ENCODE measurements around the gene CCR9.

Gene CCR9

GRCh38 chr3:45896956-45897355 is 10.6 kb downstream of the CCR9 start:
- Histone ChIP-seq H3K79me2 (ENCODE audit: insufficient read depth, low read length) (no peaks in the 10 kb centered on the region), H4K20me1 (ENCODE audit: low read depth, low read length) (no peaks in the 10 kb centered on the region), H3K9me3 (ENCODE audit: insufficient read depth, low read length) (no peaks in the 10 kb centered on the region), H3K9ac (ENCODE audit: low read length) (no peak overlapping the region), H3K4me3 (ENCODE audit: insufficient read depth, low read length, poor library complexity, severe bottlenecking) (no peak overlapping the region), H3K27me3 (ENCODE audit: low read length) (no peaks in the 10 kb centered on the region), H3K27ac (ENCODE audit: low read depth, low read length) (no peak overlapping the region), H3K9me2 (replicated peaks; ENCODE audit: insufficient read depth, low read length) (no peaks in the 10 kb centered on the region), H2AFZ (ENCODE audit: low read depth, low read length, severe bottlenecking) (no peak overlapping the region), H3K4me2 (ENCODE audit: low read depth, low read length, poor library complexity, severe bottlenecking) (no peak overlapping the region), H3F3A (ENCODE audit: insufficient read depth) (no peaks in the 10 kb centered on the region), H3K36me3 (ENCODE audit: low read length) (no peaks in the 10 kb centered on the region)
- no peak for TF ChIP-seq EZH2phosphoT487 (conservative IDR thresholded peaks at IDR 0.05; ENCODE audit: low read length)
- TF ChIP-seq, protein P1, sequence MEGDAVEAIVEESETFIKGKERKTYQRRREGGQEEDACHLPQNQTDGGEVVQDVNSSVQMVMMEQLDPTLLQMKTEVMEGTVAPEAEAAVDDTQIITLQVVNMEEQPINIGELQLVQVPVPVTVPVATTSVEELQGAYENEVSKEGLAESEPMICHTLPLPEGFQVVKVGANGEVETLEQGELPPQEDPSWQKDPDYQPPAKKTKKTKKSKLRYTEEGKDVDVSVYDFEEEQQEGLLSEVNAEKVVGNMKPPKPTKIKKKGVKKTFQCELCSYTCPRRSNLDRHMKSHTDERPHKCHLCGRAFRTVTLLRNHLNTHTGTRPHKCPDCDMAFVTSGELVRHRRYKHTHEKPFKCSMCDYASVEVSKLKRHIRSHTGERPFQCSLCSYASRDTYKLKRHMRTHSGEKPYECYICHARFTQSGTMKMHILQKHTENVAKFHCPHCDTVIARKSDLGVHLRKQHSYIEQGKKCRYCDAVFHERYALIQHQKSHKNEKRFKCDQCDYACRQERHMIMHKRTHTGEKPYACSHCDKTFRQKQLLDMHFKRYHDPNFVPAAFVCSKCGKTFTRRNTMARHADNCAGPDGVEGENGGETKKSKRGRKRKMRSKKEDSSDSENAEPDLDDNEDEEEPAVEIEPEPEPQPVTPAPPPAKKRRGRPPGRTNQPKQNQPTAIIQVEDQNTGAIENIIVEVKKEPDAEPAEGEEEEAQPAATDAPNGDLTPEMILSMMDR (IDR thresholded peaks at IDR 0.05; ENCODE audit: insufficient read depth, low read length, poor library complexity, severe bottlenecking): no peak

- no peaks in the 10 kb centered on the region for H3K79me2 ChIP-seq (ENCODE audit: insufficient read depth, low read length)
Observed at GRCh38 chr3:45904931-45905330, 18.6 kb downstream of the CCR9 start.

GRCh38 chr3:45905755-45906154 is 19.4 kb downstream of the CCR9 start:
- no peak for TF ChIP-seq EZH2phosphoT487 (conservative IDR thresholded peaks at IDR 0.05; ENCODE audit: low read length)
- TF ChIP-seq, protein P1 (IDR thresholded peaks at IDR 0.05; ENCODE audit: insufficient read depth, low read length, poor library complexity, severe bottlenecking): no peak
- no peaks in the 10 kb centered on the region for H3K9me3 ChIP-seq (ENCODE audit: insufficient read depth, low read length)
- H3K9me2 ChIP-seq (replicated peaks; ENCODE audit: insufficient read depth, low read length): no peaks in the 10 kb centered on the region
- H4K20me1 ChIP-seq (ENCODE audit: low read depth, low read length): no peaks in the 10 kb centered on the region
- no peak overlapping the region for H2AFZ ChIP-seq (ENCODE audit: low read depth, low read length, severe bottlenecking)
- no peak overlapping the region for H3K27ac ChIP-seq (ENCODE audit: low read depth, low read length)
- no peaks in the 10 kb centered on the region for H3F3A ChIP-seq (ENCODE audit: insufficient read depth)
- H3K27me3 ChIP-seq (ENCODE audit: low read length): no peaks in the 10 kb centered on the region
- H3K9ac ChIP-seq (ENCODE audit: low read length): no peak overlapping the region
- no peak overlapping the region for H3K4me2 ChIP-seq (ENCODE audit: low read depth, low read length, poor library complexity, severe bottlenecking)
- no peaks in the 10 kb centered on the region for H3K79me2 ChIP-seq (ENCODE audit: insufficient read depth, low read length)
- no peaks in the 10 kb centered on the region for H3K36me3 ChIP-seq (ENCODE audit: low read length)
- H3K4me3 ChIP-seq (ENCODE audit: insufficient read depth, low read length, poor library complexity, severe bottlenecking): no peak overlapping the region

More at GRCh38 chr3:45904931-45905330, 18.6 kb downstream of the CCR9 start:
- H3K9ac ChIP-seq (ENCODE audit: low read length): no peak overlapping the region
- no peak overlapping the region for H3K4me3 ChIP-seq (ENCODE audit: insufficient read depth, low read length, poor library complexity, severe bottlenecking)
- TF ChIP-seq, protein P1 (IDR thresholded peaks at IDR 0.05; ENCODE audit: insufficient read depth, low read length, poor library complexity, severe bottlenecking): no peak
- TF ChIP-seq EZH2phosphoT487 (conservative IDR thresholded peaks at IDR 0.05; ENCODE audit: low read length): no peak
- no peaks in the 10 kb centered on the region for H3K27me3 ChIP-seq (ENCODE audit: low read length)
- peak overlapping the region; percentile 27; the same call in 1 of the 2 replicates for H3K27ac ChIP-seq (ENCODE audit: low read depth, low read length)
- H3F3A ChIP-seq (ENCODE audit: insufficient read depth): no peaks in the 10 kb centered on the region
- H3K36me3 ChIP-seq (ENCODE audit: low read length): no peaks in the 10 kb centered on the region
- no peaks in the 10 kb centered on the region for H4K20me1 ChIP-seq (ENCODE audit: low read depth, low read length)
- H3K9me3 ChIP-seq (ENCODE audit: insufficient read depth, low read length): no peaks in the 10 kb centered on the region
- no peaks in the 10 kb centered on the region for H3K9me2 ChIP-seq (replicated peaks; ENCODE audit: insufficient read depth, low read length)
- no peak overlapping the region for H2AFZ ChIP-seq (ENCODE audit: low read depth, low read length, severe bottlenecking)
- H3K4me2 ChIP-seq (ENCODE audit: low read depth, low read length, poor library complexity, severe bottlenecking): peak overlapping the region; percentile 13
